GM12872 (cell line): Measurements from ENCODE around the gene NPAS3.

Experiments used
- CTCF ChIP-seq: IDR thresholded peaks from 3 replicates; pipeline ENCODE4 v1.5.1; 2011; ENCODE audit warnings: low read depth, mild to moderate bottlenecking, low read length, moderate library complexity; ENCODE audit not compliant: insufficient read depth

The NPAS3 gene

DNA sequence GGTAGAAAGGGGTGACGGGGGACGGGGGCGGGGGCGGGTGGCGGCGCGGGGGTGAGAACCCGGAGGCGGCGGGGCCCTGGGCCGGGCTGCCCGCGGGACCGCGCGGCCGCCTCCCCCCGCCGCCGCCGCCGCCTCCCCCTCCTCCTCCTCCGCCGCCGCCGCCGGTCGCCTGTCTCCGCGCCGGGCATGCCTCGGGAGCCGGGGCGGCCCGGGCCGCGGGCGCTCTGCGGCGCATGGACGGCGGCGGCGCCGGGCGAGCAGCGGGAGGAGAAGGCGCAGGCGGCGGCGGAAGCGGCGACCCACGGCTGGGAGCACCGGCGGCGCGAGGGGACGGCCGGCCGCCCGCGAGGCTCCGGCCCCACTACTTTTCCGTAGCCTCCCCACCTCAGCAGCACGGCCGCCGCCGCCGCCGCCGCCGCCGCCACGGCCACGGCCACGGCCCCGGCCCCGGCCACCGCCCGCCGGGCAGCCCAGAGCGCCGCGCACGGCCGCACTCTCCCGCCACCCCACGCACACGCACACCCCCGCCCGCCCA, at the start of gene NPAS3:
TSS of gene NPAS3 (plus strand) at position 161 of the 535 bp plus-strand sequence.
- no peak for TF ChIP-seq CTCF

DNA sequence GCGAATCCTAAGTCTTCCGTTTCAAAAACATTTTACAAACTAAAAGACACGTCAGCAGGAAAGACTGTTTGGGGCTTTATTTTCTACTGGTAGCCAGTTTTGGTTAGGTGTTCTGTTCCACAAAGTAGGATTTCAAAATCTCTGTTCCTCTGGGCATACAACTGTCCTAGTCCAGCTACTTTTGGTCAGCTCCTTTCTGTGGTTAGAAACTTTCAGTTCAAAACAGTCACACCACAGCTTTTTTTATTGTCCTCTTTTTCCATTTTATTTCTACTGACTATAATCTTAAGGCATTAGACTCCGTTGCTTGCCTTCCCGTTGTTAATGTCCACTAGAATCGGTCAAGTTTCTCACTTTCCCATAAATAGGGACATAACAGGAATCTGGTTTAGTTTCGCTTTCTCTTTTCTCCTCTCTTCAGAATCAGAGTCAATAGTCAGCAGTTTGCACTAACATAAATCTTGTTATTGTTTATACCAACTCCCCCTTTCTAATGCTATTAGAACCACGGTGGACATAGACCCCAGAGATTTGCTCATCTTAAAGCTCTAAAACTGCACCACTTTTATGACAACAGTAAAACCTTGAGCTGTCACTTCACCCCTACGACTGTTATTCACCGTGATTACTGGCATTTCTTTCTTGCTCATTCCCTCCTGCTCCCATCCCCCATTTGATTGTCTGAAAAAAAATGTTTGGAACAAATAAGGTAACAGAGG, 41.5 kb upstream of the NPAS3 start:
- no peak for TF ChIP-seq CTCF

GRCh38 chr14:32897698-32898064, 41.0 kb upstream of the NPAS3 start:
- no peak for TF ChIP-seq CTCF

GRCh38 chr14:32898876-32899275, 39.8 kb upstream of the NPAS3 start:
- TF ChIP-seq CTCF: no peak

GRCh38 chr14:32900547-32900946, 38.1 kb upstream of the NPAS3 start:
- no peak for TF ChIP-seq CTCF

- no peak for TF ChIP-seq CTCF
These were observed 33.7 kb upstream of the NPAS3 start for GRCh38 chr14:32905013-32905412.

GRCh38 chr14:32906672-32907071, 32.0 kb upstream of the NPAS3 start:
- TF ChIP-seq CTCF: no peak
